ENCODE measurements around the gene NUP85.

- TF ChIP-seq POLR2A (IDR thresholded peaks at IDR 0.05) (no peak), CTCF (IDR thresholded peaks at IDR 0.05) (no peak)
These were observed 34.4 kb downstream of the NUP85 start for GRCh38 chr17:75239778-75240393.
